Measurements from ENCODE around the gene PRKCE.

GRCh38 chr2:46170026-46170425 is 518.6 kb downstream of the PRKCE start:
- TF ChIP-seq ZNF274 (IDR thresholded peaks at IDR 0.05; ENCODE audit: low read depth, low read length) (no peak), SUZ12 (IDR thresholded peaks at IDR 0.05; ENCODE audit: extremely low read depth, insufficient read depth, insufficient read length) (no peak)

Measured in NT2/D1 (cell line).